A549 treated with CORT108297 at 1 μM for 4 hours (cell line): ENCODE results near the gene HSD11B1. TPM values are rescaled to one million over a fixed set of nuclear protein-coding genes. Genes with fewer than 3 reads are reported as not detected.

Experiments used
- total RNA-seq: library from RNA; stranded (reverse); fragments of 200-300 nt; extraction: Qiagen RNA extraction; gene quantifications from 5 replicates; pipeline ENCODE4 v1.2.3, GENCODE V29; 2022

Gene HSD11B1
- 0.12 to 0.14 TPM in 2 of 5 replicates, not detected in the others for total RNA-seq

DNA sequence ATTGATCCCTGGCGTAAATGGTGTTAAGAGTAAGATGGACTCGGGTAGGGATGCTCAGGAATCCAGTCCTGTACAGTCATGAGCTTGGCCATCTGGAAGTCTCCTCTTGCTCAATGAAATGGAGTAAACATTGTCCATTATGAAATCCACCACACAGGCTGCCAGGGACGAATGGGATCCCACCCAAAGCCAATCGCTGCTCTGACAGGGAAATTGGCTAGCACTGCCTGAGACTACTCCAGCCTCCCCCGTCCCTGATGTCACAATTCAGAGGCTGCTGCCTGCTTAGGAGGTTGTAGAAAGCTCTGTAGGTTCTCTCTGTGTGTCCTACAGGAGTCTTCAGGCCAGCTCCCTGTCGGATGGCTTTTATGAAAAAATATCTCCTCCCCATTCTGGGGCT, at the start of gene HSD11B1:
Gene HSD11B1 (plus strand): TSS at position 263 of the 400 bp plus-strand sequence. CDS start 97 bp downstream, at position 360.

DNA sequence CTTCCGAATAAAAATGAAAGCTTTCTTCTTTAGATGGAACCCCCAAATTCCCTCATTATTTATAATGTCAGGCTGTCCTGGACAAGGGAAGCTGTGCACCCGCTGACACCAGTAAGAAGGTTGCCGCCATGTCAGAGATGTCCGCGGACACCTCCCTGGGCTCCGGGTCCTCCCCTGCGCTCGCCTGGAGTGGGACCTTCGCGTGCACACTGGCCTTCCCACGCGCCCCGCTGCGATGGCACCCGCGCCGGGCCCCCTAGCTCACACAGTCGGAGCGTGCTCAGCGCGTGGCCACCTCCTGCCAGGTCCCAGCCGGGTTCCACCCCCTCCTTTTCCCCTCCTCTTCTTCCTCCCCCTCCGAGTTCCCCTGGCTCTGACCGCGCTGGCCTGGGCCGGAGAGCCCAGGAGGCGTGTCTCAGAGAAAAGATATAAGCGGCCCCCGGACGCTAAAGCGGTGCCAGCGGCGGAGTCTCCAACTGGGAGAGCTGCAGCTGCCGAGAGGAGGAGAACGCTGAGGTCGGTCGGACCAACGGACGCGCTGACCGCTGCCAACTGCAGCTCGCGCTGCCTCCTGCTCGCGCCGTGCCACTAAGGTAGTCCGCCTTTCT, 29.6 kb upstream of the HSD11B1 start, which contains the start of gene G0S2:
Gene G0S2 (plus strand): TSS at position 456 of the 608 bp plus-strand sequence. CDS start 273 bp downstream, outside the sequence.

DNA sequence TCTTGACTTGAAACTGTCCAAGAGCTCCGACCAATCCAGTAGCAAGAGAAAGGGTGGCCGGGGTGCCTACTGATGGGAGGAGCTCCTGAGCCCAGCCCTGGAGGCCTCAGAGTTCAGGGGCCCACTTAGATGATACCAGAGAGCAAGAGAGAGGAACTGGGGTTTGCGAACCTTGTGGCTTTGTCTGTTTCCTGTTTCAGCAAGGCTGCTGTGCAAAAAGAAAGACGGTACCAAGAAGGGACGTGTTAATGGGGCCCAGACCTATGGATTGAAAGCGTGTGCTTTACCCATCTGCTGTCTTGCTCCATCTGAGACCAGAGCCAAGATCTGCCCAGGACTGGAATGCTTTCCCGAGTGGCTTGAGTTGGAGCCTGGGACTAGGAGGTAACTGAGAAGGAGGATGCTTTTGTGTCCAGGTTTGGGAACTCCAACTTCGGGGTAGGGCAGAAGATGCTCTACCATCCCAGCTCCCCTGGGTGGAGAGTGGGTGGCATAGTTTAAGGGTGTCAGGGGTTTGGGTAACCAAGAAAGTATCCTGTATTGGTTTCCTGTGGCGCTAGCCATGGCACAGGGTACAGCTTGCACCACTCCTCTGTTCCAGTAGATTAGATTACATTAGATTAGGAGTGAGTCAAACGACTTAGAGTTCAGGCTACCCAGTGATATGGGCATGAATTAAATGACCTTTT, 51.4 kb downstream of the HSD11B1 start, which contains the start of gene TRAF3IP3:
Gene TRAF3IP3 (plus strand): TSS at position 128 of the 689 bp plus-strand sequence. CDS start 3,987 bp downstream, outside the sequence.

Other genes starting within 250 kb of the HSD11B1 start
- gene CAMK1G, start 121.1 kb upstream of the HSD11B1 start, total RNA-seq = 0.14 to 0.37 TPM (median 0.30 TPM) in 5 replicates
- 20.5 to 25.5 TPM (median 22.0 TPM) in 5 replicates for gene LAMB3, start 52.4 kb upstream of the HSD11B1 start, total RNA-seq
- 2.7 to 3.3 TPM (median 3.0 TPM) in 5 replicates for gene G0S2, start 29.4 kb upstream of the HSD11B1 start, total RNA-seq
- gene TRAF3IP3, start 51.2 kb downstream of the HSD11B1 start, total RNA-seq = not detected in 5 replicates
- 1.1 to 1.9 TPM (median 1.6 TPM) in 5 replicates for gene C1orf74, start 79.7 kb downstream of the HSD11B1 start, total RNA-seq
- 0.06 to 0.14 TPM (median 0.10 TPM) in 5 replicates for gene IRF6, start 101.3 kb downstream of the HSD11B1 start, total RNA-seq
- 9.4 to 12.1 TPM (median 11.3 TPM) in 5 replicates for gene UTP25, start 123.1 kb downstream of the HSD11B1 start, total RNA-seq
- 0.02 to 0.06 TPM (median 0.06 TPM) in 5 replicates for gene SYT14, start 233.4 kb downstream of the HSD11B1 start, total RNA-seq